ENCODE data around the gene ZNF224.

DNA sequence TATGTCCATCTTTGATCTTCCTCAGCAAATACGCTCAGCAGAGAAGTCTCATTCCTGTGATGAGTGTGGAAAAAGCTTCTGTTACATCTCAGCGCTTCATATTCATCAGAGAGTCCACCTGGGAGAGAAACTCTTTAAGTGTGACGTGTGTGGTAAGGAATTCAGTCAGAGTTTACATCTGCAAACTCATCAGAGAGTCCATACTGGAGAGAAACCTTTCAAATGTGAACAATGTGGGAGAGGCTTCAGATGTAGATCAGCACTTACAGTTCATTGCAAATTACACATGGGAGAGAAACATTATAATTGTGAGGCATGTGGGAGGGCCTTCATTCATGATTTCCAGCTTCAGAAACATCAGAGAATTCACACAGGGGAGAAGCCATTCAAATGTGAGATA, 27.9 kb upstream of the ZNF224 start:
- no peak for TF ChIP-seq PAF1 (CRISPR knock-in tag; IDR thresholded peaks at IDR 0.05)
- TF ChIP-seq, protein P1, sequence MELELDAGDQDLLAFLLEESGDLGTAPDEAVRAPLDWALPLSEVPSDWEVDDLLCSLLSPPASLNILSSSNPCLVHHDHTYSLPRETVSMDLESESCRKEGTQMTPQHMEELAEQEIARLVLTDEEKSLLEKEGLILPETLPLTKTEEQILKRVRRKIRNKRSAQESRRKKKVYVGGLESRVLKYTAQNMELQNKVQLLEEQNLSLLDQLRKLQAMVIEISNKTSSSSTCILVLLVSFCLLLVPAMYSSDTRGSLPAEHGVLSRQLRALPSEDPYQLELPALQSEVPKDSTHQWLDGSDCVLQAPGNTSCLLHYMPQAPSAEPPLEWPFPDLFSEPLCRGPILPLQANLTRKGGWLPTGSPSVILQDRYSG (CRISPR knock-in tag; IDR thresholded peaks at IDR 0.05), result no peak
- TF ChIP-seq, protein P2, sequence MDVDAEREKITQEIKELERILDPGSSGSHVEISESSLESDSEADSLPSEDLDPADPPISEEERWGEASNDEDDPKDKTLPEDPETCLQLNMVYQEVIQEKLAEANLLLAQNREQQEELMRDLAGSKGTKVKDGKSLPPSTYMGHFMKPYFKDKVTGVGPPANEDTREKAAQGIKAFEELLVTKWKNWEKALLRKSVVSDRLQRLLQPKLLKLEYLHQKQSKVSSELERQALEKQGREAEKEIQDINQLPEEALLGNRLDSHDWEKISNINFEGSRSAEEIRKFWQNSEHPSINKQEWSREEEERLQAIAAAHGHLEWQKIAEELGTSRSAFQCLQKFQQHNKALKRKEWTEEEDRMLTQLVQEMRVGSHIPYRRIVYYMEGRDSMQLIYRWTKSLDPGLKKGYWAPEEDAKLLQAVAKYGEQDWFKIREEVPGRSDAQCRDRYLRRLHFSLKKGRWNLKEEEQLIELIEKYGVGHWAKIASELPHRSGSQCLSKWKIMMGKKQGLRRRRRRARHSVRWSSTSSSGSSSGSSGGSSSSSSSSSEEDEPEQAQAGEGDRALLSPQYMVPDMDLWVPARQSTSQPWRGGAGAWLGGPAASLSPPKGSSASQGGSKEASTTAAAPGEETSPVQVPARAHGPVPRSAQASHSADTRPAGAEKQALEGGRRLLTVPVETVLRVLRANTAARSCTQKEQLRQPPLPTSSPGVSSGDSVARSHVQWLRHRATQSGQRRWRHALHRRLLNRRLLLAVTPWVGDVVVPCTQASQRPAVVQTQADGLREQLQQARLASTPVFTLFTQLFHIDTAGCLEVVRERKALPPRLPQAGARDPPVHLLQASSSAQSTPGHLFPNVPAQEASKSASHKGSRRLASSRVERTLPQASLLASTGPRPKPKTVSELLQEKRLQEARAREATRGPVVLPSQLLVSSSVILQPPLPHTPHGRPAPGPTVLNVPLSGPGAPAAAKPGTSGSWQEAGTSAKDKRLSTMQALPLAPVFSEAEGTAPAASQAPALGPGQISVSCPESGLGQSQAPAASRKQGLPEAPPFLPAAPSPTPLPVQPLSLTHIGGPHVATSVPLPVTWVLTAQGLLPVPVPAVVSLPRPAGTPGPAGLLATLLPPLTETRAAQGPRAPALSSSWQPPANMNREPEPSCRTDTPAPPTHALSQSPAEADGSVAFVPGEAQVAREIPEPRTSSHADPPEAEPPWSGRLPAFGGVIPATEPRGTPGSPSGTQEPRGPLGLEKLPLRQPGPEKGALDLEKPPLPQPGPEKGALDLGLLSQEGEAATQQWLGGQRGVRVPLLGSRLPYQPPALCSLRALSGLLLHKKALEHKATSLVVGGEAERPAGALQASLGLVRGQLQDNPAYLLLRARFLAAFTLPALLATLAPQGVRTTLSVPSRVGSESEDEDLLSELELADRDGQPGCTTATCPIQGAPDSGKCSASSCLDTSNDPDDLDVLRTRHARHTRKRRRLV (CRISPR knock-in tag; IDR thresholded peaks at IDR 0.05), result no peak
- TF ChIP-seq, protein P3, sequence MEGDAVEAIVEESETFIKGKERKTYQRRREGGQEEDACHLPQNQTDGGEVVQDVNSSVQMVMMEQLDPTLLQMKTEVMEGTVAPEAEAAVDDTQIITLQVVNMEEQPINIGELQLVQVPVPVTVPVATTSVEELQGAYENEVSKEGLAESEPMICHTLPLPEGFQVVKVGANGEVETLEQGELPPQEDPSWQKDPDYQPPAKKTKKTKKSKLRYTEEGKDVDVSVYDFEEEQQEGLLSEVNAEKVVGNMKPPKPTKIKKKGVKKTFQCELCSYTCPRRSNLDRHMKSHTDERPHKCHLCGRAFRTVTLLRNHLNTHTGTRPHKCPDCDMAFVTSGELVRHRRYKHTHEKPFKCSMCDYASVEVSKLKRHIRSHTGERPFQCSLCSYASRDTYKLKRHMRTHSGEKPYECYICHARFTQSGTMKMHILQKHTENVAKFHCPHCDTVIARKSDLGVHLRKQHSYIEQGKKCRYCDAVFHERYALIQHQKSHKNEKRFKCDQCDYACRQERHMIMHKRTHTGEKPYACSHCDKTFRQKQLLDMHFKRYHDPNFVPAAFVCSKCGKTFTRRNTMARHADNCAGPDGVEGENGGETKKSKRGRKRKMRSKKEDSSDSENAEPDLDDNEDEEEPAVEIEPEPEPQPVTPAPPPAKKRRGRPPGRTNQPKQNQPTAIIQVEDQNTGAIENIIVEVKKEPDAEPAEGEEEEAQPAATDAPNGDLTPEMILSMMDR (CRISPR knock-in tag; IDR thresholded peaks at IDR 0.05), result no peak
- no peak for TF ChIP-seq YEATS2 (CRISPR knock-in tag; IDR thresholded peaks at IDR 0.05; ENCODE audit: borderline replicate concordance)
- TF ChIP-seq, protein P4, sequence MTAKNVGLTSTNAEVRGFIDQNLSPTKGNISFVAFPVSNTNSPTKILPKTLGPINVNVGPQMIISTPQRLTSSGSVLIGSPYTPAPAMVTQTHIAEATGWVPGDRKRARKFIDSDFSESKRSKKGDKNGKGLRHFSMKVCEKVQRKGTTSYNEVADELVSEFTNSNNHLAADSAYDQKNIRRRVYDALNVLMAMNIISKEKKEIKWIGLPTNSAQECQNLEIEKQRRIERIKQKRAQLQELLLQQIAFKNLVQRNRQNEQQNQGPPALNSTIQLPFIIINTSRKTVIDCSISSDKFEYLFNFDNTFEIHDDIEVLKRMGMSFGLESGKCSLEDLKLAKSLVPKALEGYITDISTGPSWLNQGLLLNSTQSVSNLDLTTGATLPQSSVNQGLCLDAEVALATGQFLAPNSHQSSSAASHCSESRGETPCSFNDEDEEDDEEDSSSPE (CRISPR knock-in tag; IDR thresholded peaks at IDR 0.05), result no peak
- no peak for TF ChIP-seq SP4 (CRISPR knock-in tag; IDR thresholded peaks at IDR 0.05)
- no peak for TF ChIP-seq ZFP41 (CRISPR knock-in tag; IDR thresholded peaks at IDR 0.05; ENCODE audit: borderline replicate concordance)
- TF ChIP-seq ZNF335 (CRISPR knock-in tag; IDR thresholded peaks at IDR 0.05), result no peak
- TF ChIP-seq NPAS2 (CRISPR knock-in tag; IDR thresholded peaks at IDR 0.05; ENCODE audit: borderline replicate concordance), result no peak
- TF ChIP-seq EP300 (IDR thresholded peaks at IDR 0.05; ENCODE audit: low read depth in 2 of 2, low read length in 2 of 2), result no peak
- TF ChIP-seq EP300 (CRISPR knock-in tag; IDR thresholded peaks at IDR 0.05; ENCODE audit: borderline replicate concordance), result no peak
- no peak for TF ChIP-seq ZNF33A (CRISPR knock-in tag; IDR thresholded peaks at IDR 0.05; ENCODE audit: borderline replicate concordance)
- TF ChIP-seq MZF1 (CRISPR knock-in tag; IDR thresholded peaks at IDR 0.05; ENCODE audit: borderline replicate concordance), result no peak

Measured in HepG2 (cell line).